A549 treated with AZD2906 at 1 μM for 4 hours (cell line): ENCODE results near the gene OR2J1. TPM values are rescaled to one million over a fixed set of nuclear protein-coding genes. Genes with fewer than 3 reads are reported as not detected.

ENCODE experiments used
- total RNA-seq: library from RNA; stranded (reverse); fragments of 200-300 nt; extraction: Qiagen RNA extraction; gene quantifications from 5 replicates; pipeline ENCODE4 v1.2.3, GENCODE V29; 2022

OR2J1 gene
- total RNA-seq = not detected in 5 replicates

DNA sequence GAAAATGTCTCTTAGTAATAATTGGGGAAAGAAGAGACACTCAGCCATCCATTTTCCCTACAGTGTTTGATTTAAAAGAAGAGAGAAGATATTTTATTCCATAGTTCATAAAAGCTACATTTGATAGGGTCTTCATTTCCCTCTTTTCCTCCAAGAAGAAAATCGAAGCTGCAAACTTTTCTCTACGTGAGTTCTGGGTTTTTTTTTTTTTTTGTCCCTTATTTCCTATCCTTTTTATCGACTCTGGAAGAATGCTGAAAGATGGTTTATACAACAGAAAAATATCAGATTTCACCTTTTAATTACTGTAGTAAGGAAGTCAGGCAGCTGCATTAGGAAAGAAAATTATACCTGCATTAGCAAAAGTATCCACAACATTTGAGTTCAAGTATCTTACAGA lies at the start of gene OR2J1:
Gene OR2J1 (plus strand): TSS at position 301 of the 400 bp plus-strand sequence. CDS start 1,453 bp downstream, outside the sequence.

DNA sequence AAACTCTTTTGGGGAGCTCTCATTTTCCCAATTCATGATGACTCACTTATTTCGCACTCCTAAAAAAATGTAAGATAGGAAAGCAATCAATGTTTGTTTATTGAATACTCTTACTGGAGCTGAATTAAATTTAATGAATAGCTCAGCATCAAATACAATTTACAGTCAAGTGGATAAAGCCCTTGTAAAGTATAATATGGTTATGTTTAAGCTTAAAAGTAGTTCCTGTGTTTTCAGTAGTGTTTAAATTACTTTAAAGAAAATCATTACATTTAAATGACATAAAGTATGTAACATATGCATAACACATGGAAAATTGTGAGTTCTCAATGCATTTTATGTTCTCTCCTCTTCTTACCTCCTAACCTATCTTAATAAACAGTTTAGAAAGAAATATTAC lies 12.1 kb upstream of the OR2J1 start, which contains the start of gene OR2B3:
Gene OR2B3 (minus strand): TSS at position 101 of the 400 bp plus-strand sequence. CDS start 65 bp downstream, at position 36.

GRCh38 chr6:29107758-29108157 lies 8.5 kb downstream of the OR2J1 start, which contains the start of gene OR2J3:
TSS of gene OR2J3 (plus strand) at chr6:29108058. CDS start at chr6:29111891, 3,833 bp downstream.

Other genes starting within 250 kb of the OR2J1 start
- gene TRIM27, start 175.5 kb upstream of the OR2J1 start, total RNA-seq = 36.5 to 46.9 TPM (median 43.4 TPM) in 5 replicates
- gene ZNF311, start 94.2 kb upstream of the OR2J1 start, total RNA-seq = 0.08 to 0.24 TPM (median 0.12 TPM) in 5 replicates
- gene OR2W1, start 54.3 kb upstream of the OR2J1 start, total RNA-seq = not detected in 5 replicates
- gene OR2B3, start 12.2 kb upstream of the OR2J1 start, total RNA-seq = not detected in 5 replicates
- not detected in 5 replicates for gene OR2J3, start 8.6 kb downstream of the OR2J1 start, total RNA-seq
- gene OR2J2, start 71.4 kb downstream of the OR2J1 start, total RNA-seq = not detected in 5 replicates
- gene OR14J1, start 202.2 kb downstream of the OR2J1 start, total RNA-seq = not detected in 5 replicates